ENCODE data around the gene CELSR3.

Gene CELSR3

GRCh38 chr3:48662753-48663488, at the start of gene CELSR3:
TSS of gene CELSR3 (minus strand) at chr3:48662886. CDS start at chr3:48662634, 252 bp downstream.
- DNase-seq (ENCODE audit: low spot score) = no peak

DNA sequence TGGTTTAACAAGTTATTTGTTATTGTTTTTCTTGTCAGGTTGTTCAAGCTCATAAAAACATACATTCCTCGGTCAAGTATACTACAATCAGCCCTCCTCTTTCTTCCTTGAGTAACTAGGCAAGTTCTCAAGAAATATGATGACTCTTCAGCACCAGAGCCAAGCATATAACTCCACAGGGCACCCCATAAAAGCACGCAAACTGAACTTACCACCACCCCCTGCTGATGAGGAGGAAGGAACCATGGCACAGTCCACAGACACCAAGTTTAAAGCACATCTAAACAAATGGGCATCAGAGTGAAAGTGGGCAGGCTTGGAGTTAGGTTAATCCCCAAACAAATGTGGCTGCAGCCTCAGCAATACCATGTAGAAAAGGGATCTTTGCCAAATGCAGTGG, 49.0 kb upstream of the CELSR3 start:
- no peak for DNase-seq (ENCODE audit: low spot score)

- DNase-seq (ENCODE audit: low spot score) = no peak
Observed at GRCh38 chr3:48709051-48709461, 46.4 kb upstream of the CELSR3 start.

GRCh38 chr3:48708481-48708889, 45.8 kb upstream of the CELSR3 start:
- DNase-seq (ENCODE audit: low spot score) = peak; percentile 57

DNA sequence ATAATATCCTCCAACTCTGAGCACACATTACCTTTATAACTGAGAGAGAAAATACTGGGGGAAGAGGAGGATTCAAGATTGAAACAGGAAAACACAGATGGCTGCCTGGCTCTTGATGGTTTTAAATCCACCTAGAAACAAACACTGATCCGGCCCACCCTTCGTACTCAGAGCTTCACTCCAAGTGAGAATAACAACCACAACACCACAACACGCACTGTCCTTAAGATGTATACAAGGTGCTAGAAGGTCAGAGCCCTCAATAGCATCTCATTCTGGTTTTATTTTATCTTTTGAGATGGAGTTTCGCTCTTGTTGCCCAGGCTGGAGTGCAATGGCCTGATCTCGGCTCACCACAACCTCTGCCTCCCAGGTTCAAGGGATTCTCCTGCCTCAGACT, 44.5 kb upstream of the CELSR3 start:
- DNase-seq (ENCODE audit: low spot score) = no peak

DNA sequence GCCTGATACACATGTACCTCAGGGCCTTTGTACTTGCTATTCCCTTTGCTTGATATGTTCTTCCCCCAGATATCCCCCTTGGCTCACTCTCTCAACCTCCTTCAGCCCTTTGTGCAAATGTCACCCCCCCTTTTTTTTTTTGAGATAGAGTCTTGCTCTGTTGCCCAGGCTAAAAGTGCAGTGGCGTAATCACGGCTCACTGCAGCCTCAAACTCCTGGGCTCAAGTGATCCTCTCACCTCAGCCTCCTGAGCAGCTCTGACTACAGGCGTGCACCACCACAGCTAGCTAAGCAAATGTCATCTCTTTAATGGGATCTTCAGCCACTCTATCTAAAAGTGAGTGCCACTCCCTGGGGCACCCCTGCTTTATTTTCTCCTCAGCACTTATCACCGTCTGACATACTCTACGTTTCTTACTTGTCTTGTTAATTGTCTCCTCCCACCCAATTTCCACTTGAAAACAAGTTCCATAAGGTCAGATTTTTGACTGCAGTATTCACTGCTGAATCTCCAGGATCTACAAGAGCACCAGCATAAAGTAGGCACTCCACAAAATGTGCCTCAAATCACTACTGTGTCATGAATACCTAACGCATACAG, 39.7 kb upstream of the CELSR3 start:
- no peak for DNase-seq (ENCODE audit: low spot score)

DNA sequence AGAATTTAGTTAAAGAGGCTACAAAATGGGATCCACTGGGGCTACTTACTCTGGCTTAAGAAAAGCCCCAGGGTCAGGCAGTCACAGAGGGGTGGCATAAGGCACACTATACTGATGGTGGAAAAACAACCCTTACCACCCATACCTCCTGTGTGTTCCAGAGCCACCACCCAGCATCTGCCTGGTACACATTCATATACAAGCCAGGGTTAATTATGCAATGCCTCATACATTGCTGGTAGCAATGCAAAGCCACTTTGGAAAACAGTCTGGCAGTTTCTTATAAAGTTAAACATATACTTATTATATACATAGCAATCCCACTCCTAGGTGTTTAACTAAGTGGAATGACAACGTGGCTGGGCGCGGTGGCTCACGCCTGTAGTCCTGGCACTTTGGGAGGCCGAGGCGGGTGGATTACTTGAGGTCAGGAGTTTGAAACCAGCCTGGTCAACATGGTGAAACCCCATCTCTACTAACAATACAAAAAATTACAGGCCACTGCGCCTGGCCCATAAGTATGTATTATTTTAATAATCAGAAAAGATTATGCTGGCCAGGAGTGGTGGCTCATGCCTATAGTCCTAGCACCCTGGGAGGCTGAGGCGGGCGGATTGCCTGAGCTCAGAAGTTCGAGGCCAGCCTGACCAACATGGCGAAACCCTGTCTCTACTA, 38.2 kb upstream of the CELSR3 start:
- no peak for DNase-seq (ENCODE audit: low spot score)

GRCh38 chr3:48698891-48699290, 36.2 kb upstream of the CELSR3 start:
- no peak for DNase-seq (ENCODE audit: low spot score)

GRCh38 chr3:48697952-48698351, 35.3 kb upstream of the CELSR3 start:
- no peak for DNase-seq (ENCODE audit: low spot score)

- DNase-seq (ENCODE audit: low spot score) = no peak
Observed at GRCh38 chr3:48696601-48697000, 33.9 kb upstream of the CELSR3 start.

DNA sequence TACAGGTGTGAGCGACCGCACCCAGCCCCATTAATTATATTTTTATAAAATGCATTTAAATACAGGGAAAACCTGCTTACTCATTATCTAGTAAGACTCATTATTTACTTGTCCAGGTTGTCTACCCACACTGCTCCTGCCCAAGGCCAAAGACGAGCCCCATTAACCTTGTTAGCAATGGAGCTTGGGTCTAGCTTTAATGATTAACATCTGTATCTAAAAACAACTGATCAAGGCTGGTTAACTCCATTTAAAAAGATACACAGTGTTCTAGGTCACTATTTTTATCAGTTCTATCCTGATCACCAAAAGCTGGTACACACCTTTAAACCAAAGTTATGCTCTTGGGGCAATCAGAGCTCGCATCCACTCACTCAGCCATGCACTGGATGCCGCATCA, 33.5 kb upstream of the CELSR3 start:
- no peak for DNase-seq (ENCODE audit: low spot score)

GRCh38 chr3:48695393-48695753, 32.7 kb upstream of the CELSR3 start:
- no peak for DNase-seq (ENCODE audit: low spot score)

DNA sequence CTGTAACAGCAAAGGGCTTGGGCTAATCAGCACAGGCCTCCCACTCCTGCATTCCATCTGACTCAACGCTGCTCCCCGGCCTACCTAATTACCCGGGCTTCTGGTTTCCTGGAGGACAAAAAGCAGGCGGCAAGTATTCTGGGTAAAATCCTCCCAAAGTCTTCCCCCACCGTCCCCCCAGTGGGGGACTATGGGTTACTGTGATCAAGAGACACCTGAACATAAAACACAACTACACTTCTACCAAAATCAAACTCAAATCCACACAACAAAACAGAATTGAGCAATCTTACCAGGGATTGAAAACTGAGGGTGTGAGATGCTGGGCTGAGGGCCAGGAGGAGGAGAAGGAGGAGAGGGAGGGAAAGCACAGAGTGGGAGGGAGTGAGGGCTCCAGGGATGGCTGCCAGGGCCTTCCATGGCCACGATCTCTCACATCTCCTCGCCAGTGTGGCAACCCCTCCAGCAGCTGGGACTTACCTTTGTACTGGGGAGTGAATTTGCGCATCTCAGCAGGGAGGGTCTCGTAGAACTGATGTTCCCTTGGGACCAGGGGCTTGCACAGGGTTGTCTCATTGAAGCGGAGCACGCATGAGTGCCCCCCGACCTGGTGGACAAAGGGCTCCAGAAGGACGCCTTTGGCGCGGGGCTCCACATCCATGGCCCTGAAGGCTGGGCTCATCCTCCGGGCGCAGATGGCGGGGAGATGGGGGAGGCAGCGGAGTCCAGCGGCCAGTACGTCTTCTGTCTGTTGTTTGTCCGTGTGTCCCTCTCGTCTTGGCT, 32.1 kb upstream of the CELSR3 start:
- DNase-seq (ENCODE audit: low spot score) = no peak

- no peak for DNase-seq (ENCODE audit: low spot score)
Observed at GRCh38 chr3:48693826-48694225, 31.1 kb upstream of the CELSR3 start.

DNA sequence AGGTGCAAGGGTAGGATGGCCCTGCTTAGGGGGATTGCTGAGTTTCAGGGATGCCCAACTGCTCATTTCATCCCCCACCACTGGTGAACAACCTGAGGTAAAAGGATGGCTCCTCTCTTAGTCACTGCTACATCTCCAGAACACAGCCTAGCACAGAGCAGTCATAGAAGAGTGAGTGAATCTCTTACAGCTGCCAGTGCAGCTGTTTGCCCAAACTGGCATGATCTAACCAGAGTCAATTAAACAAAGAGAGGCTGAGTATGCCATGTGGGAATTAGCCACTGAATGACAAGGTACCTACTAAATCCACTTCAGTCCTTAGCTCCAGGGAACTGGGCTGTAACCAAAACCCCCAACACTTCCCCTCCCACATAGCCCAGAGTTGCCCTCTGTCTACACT, 29.9 kb upstream of the CELSR3 start:
- DNase-seq (ENCODE audit: low spot score) = no peak

DNA sequence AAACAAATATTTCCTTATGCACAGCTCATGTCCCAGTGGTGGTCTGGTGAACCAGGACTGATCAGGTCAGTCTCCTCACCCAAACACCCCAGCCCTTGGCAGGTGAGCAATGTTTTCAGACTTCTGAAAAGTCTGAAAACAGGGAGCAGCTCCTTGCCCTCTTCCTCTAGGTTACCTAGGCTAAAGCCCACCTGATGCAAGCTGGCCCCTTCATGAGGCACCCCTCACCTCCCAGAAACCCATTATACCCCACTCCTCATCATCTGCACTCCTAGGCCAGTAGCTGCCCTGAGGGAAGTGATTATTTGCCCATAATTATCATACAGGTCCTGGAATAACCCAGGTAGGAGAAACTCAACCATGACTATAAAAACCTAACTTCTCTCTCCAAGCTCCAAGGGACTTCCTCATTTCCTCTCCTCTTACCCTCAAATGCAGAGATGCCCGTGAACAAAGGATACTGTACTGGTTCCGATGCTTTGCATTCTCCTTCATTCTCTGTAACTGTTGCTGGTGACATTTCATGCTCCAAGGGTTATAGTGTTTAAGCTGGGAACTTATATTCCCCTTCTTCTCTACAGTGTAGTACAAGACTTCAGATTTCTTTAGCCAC, 28.3 kb upstream of the CELSR3 start:
- DNase-seq (ENCODE audit: low spot score) = no peak

DNA sequence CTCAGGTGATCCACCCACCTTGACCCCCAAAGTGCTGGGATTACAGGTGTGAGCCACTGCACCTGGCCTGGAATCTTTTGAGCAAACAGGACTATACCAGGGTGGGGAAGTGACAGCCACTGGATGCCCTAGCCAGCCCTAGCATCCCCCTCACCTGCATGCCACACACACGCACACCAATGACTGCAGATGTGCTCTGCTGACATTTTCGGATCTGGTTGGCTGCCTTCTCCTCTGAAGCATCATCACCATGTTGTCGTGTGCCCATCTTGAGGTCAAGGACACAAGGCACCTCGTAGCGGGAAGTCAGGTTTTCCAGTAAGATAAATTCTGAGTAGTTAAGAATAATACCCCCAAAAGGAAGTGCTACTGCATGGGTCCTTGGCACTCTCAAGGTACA, 26.7 kb upstream of the CELSR3 start:
- no peak for DNase-seq (ENCODE audit: low spot score)

GRCh38 chr3:48688737-48689075, 26.0 kb upstream of the CELSR3 start:
- no peak for DNase-seq (ENCODE audit: low spot score)

DNA sequence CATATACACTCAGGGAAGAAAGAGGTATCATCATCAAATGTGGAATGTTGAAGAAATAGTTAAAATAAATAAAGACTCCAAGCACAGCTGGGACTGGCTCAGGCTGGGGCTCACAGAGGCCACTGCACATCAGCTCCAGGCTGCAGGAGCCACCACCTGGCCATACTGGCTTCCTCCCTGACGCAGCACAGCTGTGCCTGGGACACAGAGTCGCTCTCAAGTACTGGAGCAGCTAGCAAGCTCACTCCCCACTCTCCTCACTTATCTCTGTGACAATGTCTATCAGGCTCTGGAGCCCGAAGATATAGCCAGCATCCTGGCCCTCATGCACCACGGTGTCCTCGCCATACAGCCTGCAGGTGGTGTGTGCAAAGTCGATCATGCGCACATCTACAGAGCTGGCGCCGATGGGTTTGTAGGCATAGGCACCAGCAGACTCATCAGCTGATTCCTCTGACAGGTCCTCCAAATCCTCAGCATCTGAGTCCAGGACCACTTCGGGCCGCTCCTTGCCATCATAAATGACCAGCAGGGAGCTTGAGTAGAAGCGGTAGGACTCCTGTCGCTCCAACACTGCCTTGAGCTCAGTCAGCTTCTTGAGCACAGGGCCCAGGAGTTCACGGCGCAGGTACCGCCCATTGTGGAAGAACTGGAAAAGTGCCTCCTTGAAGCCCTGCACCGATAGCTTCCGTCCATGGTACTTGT, 25.5 kb upstream of the CELSR3 start:
- DNase-seq (ENCODE audit: low spot score) = no peak

DNA sequence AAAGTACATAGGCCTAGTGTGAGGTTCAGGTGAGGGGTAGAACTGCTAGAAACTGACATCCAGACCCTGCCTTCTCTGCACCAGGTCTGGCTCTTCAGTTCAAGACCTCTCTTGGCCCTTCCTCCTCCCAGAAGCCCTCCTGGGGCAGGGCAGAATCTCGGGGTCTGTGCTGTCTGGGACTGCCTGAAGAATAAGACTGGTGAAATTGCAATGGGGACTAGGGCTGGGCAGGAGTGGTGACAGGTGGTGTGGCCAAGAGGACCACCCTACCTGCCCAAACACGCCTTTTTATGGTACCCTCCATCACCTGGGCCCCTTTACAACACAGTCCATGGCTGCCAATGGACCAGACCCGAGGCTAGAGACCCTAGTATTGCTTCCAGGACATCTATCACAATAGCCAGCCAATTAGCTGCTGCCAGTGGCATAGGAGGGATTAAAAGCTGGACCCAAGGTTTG, 24.6 kb upstream of the CELSR3 start:
- DNase-seq (ENCODE audit: low spot score) = no peak

DNA sequence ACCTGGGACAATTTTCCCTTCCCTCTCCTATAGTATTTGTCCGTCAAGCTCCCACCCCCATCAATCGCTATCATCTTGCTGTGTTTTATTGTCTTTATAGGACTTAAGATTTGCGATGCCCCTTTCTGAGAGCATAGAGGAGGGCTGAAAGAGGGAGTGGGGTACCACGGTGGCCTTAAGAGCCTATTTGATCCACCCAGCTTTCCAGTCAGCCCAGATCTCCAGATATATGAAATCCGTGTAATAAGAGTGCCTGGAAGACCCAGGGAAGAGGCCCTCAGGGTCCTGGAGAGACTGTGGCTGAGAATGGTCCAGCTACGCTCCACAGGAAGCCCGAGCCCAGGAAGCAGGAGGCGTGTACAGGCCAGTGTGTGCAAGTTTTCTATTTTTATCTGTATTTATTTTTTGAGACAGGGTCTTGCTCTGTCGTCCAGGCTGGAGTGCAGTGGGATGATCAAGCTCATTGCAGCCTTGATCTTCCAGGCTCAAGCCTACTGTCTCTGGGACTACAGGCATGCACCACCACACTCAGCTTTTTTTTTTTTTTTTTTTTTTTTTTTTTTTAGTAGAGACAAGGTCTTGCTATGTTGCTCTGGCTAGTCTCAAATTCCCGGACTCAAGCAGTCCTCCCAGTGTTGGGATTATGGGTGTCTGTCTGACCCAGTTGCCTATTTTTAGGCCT, 24.0 kb upstream of the CELSR3 start:
- no peak for DNase-seq (ENCODE audit: low spot score)
